ENCODE results near the gene PALS1.
A peak's percentile ranks its signal among the peaks of the same experiment; 100 is the strongest.
"Not testable (repeated sequence)": the region's sequence is repeated elsewhere in the genome, so short reads cannot be mapped to it uniquely, and the experiment has no call there.

The PALS1 gene

DNA sequence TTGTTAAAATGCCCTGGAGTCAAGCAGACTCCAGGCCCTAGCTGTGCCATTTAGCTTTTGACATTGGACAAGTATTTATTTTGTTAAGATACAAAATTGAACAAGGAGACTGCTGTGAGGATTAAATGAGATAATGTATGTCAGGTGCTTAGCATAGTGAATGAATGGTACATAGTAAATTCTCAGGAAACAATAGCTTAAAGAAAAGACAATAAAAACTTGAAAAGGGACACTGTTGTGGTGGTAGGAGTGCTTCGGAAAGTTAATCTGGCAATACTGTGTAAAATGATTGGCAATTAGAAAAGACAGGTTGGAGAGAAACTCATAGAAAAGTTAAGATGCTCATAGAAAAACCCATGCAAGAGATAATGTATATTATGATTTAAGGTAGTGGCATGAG lies 19.7 kb downstream of the PALS1 start:
- DNase-seq: no peak

DNA sequence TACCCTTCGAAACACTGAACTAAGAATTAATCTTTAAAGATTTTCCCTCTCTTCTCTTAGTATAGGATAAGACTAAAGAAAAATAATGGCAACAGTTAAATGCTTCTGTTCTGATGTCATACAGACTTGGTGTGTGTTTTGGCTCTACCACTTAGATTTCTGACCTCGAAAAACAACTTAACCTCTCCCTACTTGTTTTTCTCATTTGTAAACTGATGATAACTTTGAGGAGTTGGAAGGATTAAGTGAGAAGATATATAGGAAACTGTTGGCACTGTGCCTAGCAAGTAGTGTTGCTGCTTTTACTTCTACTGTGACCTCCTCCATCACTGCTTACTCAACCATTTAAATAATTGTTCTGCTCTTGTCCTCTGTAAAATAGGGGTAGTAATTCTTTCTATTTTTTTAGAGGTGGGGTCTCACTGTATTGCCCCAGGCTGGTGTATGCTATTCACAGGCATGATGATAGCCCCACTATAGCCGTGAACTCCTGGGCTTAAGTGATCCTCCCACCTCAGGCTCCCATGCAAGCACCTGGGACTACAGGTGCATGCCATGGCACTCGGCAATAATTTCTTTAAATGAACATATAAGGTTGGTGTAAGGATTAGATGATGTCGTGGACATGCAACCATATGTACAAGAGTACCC lies 22.4 kb downstream of the PALS1 start:
- DNase-seq: no peak

DNA sequence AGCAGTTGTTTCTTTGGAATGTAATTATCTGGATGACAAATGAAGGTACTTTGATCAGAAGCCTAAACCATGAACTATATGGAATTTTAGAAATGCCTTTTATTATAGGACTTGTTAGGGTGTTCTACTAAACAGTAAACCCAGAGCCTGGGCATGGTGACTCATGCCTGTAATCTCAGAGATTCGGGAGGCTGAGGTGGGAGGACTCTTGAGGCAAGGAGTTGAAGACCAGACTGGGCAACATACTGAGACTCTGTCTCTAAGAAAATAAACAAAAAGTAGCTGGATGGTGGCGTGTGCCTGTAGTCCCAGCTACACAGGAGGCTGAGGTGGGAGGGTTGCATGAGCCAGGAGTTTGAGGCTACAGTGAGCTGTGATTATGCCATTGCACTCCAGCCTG lies 23.9 kb downstream of the PALS1 start:
- DNase-seq: no peak

DNA sequence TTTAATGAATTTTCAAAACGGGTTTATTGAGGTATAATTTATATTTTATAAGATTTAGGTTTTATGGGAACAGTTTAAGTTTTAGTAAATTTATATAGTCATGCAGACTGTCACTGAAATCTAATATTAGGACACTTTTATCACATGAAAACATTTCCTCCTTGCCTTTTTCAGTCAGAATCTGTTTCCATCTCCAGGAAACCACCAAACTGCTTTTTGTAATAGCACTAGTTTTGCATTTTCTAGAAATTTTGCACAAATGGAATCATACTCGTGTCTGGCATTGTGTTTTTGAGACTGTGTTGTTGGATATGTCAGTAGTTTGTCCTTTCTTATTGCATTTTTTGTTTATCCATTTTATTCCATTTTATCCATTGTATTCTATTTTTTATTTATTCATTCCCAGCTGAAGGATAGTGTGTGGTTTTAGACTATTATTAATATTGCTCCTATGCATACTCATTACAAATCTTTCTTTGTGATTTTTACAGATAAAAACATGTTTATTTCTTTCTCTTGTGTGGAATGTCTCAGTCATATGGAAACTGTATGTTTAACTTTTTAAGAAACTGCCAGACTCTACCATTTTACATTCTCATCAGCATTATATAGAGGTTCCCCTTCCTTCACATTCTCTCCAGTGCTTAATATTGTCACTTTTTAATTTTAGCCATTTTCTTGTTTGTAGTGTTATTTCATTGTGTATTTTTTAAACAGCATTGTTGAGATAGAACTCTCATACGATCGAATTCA lies 26.5 kb downstream of the PALS1 start:
- DNase-seq: no peak

DNA sequence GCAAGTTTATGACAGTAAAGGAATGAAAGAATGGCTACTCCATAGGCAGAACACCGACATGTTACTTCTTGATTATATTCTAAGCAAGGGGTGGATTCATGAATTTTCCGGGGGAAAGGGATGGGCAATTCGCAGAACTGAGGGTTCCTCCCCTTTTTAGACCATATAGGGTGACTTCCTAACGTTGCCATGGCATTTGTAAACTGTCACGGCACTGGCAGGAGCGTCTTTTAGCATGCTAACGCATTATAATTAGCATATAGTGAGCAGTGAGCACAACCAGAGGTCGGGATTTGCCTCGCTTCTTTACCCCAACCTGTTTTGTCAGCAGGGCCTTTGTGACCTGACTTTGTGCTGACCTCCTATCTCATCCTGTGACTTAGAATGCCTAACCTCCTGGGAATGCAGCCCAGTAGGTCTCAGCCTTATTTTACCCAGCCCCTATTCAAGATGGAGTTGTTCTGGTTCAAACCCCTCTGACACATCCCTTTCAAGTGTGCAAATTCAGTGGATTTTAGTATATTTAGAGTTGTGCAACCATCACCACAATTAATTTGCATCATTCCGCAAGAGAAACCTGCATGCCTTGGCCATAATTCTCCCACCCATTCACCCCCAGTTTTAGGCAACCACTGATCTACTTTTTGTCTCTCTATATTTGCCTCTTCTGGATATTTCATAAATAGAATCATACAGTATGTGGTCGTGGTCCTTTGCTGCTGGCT lies 27.4 kb downstream of the PALS1 start:
- DNase-seq: no peak

DNA sequence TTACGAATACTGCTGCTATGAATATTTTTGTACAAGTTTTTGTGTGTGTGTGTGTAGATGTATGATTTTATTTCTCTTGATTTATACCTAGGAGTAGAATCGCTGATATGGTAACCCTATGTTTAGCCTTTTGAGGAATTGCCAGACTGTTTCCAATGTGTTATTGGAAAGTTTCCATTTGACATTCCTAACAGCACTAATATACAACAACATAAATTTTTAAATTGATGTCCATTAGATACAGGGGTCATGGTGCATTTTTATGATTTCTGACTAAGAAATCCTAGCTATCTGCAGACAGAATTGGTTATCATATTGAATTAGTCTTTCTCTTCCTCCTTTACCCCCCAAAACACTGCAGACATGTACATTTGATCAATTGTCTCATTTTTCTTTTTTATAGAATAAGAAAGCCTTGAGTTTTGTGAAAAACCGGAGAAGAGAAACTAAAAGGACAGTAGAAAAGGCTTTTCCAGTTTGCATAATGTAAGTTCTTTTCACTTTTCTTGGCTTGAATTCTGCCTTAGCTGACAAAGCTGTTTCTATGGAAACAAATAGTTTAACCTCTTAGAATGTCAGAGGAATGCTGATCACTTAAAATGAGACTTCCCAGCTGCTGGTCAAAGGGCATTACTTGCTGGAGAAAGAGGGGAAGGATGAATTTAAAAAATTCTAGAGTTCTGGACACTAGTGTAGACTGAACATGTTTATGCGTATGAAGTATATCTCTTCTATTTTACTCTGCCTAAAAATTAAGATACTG lies 28.2 kb downstream of the PALS1 start:
- no peak for DNase-seq

DNA sequence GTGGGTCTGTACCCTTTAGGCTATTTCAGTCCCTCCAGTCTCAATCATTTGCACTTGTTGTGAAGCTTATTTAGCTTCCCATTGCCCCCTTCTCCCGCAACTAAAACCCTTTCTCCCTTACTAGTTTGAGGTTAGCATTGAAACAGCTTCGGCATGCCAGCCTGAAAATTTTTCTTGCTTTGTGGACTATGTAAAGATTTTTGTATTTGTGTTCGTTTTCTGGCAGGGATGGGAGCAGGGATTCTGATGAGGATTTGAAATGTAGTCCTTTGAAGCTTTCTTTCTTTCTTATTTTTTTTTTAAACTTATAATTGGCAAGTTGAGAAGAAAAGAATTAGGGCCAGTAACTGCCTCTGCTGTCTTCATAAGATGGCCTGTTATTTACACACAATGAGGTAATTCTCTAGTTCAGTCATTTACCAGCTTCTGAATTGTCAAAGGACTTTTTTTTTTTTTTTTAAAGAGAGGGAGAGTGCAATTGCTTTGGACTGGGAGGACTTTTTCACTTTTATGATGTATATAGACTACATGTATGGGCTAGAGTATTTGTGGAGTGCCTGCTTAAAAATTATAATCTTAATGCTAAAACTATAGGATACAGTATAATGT lies 29.0 kb downstream of the PALS1 start:
- no peak for DNase-seq

DNA sequence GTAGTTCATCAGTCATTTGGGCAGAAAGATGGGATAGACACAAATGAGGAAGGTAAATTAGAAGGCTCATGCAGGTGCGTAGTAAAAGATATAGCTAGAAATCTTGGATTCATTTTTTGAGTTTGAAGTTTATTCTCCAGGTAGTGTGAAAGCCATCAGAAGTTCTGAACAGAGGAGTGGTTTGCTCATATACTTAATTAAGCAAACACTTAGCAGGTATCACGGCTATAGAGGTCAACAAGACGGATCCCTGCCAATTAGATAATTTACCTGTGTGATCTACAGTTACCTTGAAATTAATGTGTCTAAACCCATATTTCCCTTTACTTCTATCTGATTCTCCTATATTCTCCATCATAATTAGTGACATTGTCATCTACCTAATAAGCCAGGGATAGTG lies 29.7 kb downstream of the PALS1 start:
- no peak for DNase-seq

DNA sequence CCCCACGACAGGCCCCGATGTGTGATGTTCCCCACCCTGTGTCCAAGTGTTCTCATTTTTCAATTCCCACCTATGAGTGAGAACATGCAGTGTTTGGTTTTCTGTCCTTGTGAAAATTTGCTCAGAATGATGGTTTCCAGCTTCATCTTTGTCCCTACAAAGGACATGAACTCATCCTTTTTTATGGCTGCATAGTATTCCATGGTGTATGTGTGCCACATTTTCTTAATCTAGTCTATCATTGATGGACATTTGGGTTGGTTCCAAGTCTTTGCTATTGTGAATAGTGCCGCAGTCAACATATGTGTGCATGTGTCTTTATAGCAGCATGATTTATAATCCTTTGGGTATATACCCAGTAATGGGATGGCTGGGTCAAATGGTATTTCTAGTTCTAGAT lies 32.0 kb downstream of the PALS1 start:
- not testable (repeated sequence) for DNase-seq

DNA sequence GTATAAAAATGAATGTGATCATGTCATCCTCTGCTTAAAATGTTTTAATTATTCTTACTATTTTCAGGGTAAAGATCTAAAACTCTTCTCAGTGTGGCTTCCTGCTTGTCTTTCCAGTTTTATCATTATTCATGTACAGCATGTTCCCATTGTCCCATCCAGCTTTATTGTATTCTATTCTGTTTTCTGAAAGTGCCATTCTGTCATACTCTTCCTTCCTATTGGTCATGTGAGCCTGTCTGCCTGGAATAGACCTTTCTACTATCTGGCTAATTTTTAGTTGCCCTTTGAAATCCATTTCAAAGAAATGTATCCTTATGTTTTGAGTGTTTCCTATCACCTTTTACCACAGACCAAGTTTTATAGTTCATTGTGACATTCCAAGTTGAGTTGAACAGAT lies 34.9 kb downstream of the PALS1 start:
- no peak for DNase-seq

DNA sequence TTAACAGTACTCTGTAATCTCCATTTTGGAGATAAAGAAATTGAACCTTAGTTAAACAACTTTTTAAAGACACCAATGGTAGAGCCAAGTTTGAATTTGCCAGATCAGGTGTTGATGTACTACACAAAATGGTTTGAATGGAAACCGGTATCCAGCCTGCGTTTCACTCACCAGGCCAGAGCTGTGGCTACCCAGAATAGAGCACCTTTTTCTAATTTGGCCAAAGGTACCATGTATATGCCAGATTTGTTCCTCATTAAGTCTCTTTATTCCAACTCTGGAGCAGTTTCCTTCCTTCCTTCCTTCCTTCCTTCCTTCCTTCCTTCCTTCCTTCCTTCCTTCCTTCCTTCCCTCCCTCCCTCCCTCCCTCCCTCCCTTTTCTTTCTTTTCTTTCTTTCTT lies 39.3 kb downstream of the PALS1 start:
- DNase-seq: no peak

DNA sequence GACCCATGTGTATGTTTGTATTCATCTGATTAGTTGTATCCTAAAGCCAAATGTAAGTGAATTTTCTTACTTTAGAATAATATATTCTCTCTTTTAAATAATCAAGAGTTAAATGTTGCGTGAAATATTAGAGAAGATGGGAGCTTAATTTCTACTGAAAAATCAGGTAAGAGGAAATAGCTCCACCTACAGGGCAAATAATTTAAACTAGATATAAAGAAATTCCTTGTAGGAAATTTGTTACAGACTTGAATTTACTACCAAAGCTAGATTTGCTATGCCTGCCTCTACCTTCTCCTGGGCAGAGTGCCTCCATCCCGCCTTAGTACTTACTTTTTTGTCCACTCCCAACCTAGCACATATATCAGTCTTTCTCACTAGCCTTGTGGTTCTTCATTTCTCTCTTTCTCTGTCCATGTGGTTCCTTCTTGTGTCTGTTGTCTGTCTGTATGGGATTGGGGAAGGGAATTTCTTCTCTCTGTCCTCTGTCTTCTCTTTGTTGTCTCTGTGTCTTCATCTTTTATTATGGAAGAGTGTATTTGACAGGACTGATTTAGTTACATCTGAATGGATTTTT lies 44.7 kb downstream of the PALS1 start:
- peak; percentile 38 for DNase-seq
